B cell (primary cell): ENCODE results near the gene FOXF1. TPM values are rescaled to one million over a fixed set of nuclear protein-coding genes. Genes with fewer than 3 reads are reported as not detected.
A peak's percentile ranks its signal among the peaks of the same experiment; 100 is the strongest.

Source experiments
- ATAC-seq: fragments of 200-7000 bp; cut with Tn5 transposase; one replicate; pipeline ENCODE4 v1.10.0; 2021; ENCODE audit warnings: low read depth, mild to moderate bottlenecking, moderate number of reproducible peaks, moderate library complexity
- CTCF ChIA-PET: fragments of 350-600 bp; sonication (Branson Sonifier 250); formaldehyde crosslinking; loops from one replicate; lab custom pipeline; 2021; ENCODE audit warnings: antibody characterized with exemption, inconsistent platforms; lab: Charles Lee
- POLR2A ChIA-PET: fragments of 350-600 bp; sonication (Branson Sonifier 250); formaldehyde crosslinking; loops from one replicate; lab custom pipeline; 2021; ENCODE audit warnings: antibody characterized with exemption; lab: Charles Lee
- DNase-seq: peaks from one replicate; pipeline ENCODE4 v3.0.0; 2013
- H2AFZ ChIP-seq: 2 replicates; pipeline ENCODE4 v1.6.1; 2012; ENCODE audit warnings: mild to moderate bottlenecking, low read depth, low read length; ENCODE audit not compliant: insufficient read depth, poor library complexity, severe bottlenecking
- H3K27ac ChIP-seq, 2 donors: 1 replicate in 1 of 2; 2 replicates in 1 of 2; pipeline ENCODE4 v1.5.1; 2012 to 2013; ENCODE audit warnings: low read length in 2 of 2, mild to moderate bottlenecking in 2 of 2, moderate library complexity in 1 of 2
- H3K27me3 ChIP-seq, 4 experiments: fragments of 200-600 bp in 1 of 4; sonication (generic) in 1 of 4; replicated peaks in 1 of 4; 1 replicate in 2 of 4; 2 replicates in 2 of 4; pipeline versions ENCODE4 v1.6.1 to v1.7.0; 2013 to 2016; ENCODE audit warnings: low read length in 3 of 4, mild to moderate bottlenecking in 2 of 4, mixed read lengths in 1 of 4, moderate library complexity in 1 of 4; ENCODE audit not compliant: insufficient read depth in 4 of 4, control insufficient read depth in 3 of 4; ENCODE audit errors: control extremely low read depth in 1 of 4
- H3K36me3 ChIP-seq, 2 experiments: replicated peaks in 1 of 2; 1 replicate in 1 of 2; 2 replicates in 1 of 2; pipeline versions ENCODE4 v1.6.1 to v1.7.1; 2013; ENCODE audit warnings: low read length in 1 of 2; ENCODE audit not compliant: insufficient read depth in 2 of 2, control insufficient read depth in 1 of 2; ENCODE audit errors: control extremely low read depth in 1 of 2, extremely low read depth in 1 of 2
- H3K4me1 ChIP-seq, 2 donors: fragments of 200-600 bp in 1 of 2; sonication (generic) in 1 of 2; 1 replicate in 1 of 2; 2 replicates in 1 of 2; pipeline versions ENCODE4 v1.5.1 to v1.6.1; 2013 to 2017; ENCODE audit warnings: low read length in 2 of 2; ENCODE audit not compliant: control insufficient read depth in 2 of 2, insufficient read depth in 2 of 2
- H3K4me2 ChIP-seq: replicated peaks from 2 replicates; pipeline ENCODE3; 2012; ENCODE audit warnings: mild to moderate bottlenecking, low read depth, low read length; ENCODE audit not compliant: poor library complexity, severe bottlenecking
- H3K4me3 ChIP-seq, 5 experiments: fragments of 200-600 bp in 1 of 5; sonication (generic) in 1 of 5; 1 replicate in 3 of 5; 2 replicates in 2 of 5; pipeline versions ENCODE4 v1.5.1 to v1.7.0; 2011 to 2016; ENCODE audit warnings: low read length in 4 of 5, mild to moderate bottlenecking in 4 of 5, low read depth in 2 of 5, control low read depth in 1 of 5, moderate library complexity in 1 of 5; ENCODE audit not compliant: insufficient read depth in 1 of 5; ENCODE audit errors: control extremely low read depth in 1 of 5, extremely low read depth in 1 of 5
- H3K79me2 ChIP-seq: fragments of 200-600 bp; sonication (generic); one replicate; pipeline ENCODE4 v1.6.0; 2016; ENCODE audit warnings: low read length; ENCODE audit not compliant: control insufficient read depth, insufficient read depth
- H3K9ac ChIP-seq: fragments of 200-600 bp; sonication (generic); 2 replicates; pipeline ENCODE4 v1.6.1; 2017; ENCODE audit warnings: mild to moderate bottlenecking, low read length, moderate library complexity
- H3K9me3 ChIP-seq, 3 donors: one replicate each; pipeline versions ENCODE4 v1.6.1 to v1.7.1; 2013; ENCODE audit warnings: low read length in 2 of 3; ENCODE audit not compliant: control insufficient read depth in 2 of 3, insufficient read depth in 1 of 3; ENCODE audit errors: control extremely low read depth in 1 of 3
- H4K20me1 ChIP-seq: 2 replicates; pipeline ENCODE4 v1.6.0; 2012; ENCODE audit warnings: mild to moderate bottlenecking, low read length; ENCODE audit not compliant: insufficient read depth, control insufficient read depth, poor library complexity, severe bottlenecking
- H3K27ac Mint-ChIP-seq: one replicate; pipeline ENCODE4 v1.8.0; 2021; ENCODE audit warnings: mixed read lengths
- H3K27me3 Mint-ChIP-seq: one replicate; pipeline ENCODE4 v1.8.0; 2021; ENCODE audit warnings: mixed read lengths
- H3K4me1 Mint-ChIP-seq: one replicate; pipeline ENCODE4 v1.8.0; 2021; ENCODE audit warnings: mixed read lengths
- H3K4me3 Mint-ChIP-seq: one replicate; pipeline ENCODE4 v1.8.0; 2021; ENCODE audit warnings: mixed read lengths
- H3K9me3 Mint-ChIP-seq: one replicate; pipeline ENCODE4 v1.8.0; 2022; ENCODE audit warnings: mixed read lengths; ENCODE audit not compliant: insufficient read depth
- EZH2 ChIP-seq: IDR thresholded peaks from 2 replicates; pipeline ENCODE4 v1.6.1; 2012; ENCODE audit warnings: borderline replicate concordance, low read depth, mild to moderate bottlenecking, moderate library complexity, low read length; ENCODE audit not compliant: insufficient read depth, poor library complexity, severe bottlenecking
- WGBS: methylation state at CpG from one replicate; pipeline ENCODE4 v1.1.5; 2013; ENCODE audit warnings: missing lambda C conversion rate; ENCODE audit not compliant: insufficient coverage; 5-methylcytosine and 5-hydroxymethylcytosine counted together
- intact Hi-C: fragments of 100-400 bp; cut with micrococcal nuclease; formaldehyde crosslinking; loops from one replicate; pipeline ENCODE4 v1.10.0; 2022
- polyA plus RNA-seq: library from polyadenylated mRNA; depleted of rRNA; stranded (reverse); fragments of >200 nt; gene quantifications from 2 replicates; pipeline ENCODE4 v1.2.3, GENCODE V29; 2012
- total RNA-seq, 2 donors: library from RNA; stranded (reverse); fragments of 120-200 nt in 1 of 2; gene quantifications; 1 replicate in 1 of 2; 2 replicates in 1 of 2; pipeline versions ENCODE4 v1.2.3 to v1.2.4, GENCODE V29; 2013 to 2022
- TF ChIP-seq, protein P1 (sequence below): fragments of 200-600 bp; IDR thresholded peaks from one replicate; pipeline ENCODE4 v1.8.0; 2022; ENCODE audit warnings: antibody characterized with exemption, mild to moderate bottlenecking

Gene FOXF1
- total and polyA plus RNA-seq, 2 donors (not counting 1 experiment from before 2014, with no cell fraction given), result not detected

DNA sequence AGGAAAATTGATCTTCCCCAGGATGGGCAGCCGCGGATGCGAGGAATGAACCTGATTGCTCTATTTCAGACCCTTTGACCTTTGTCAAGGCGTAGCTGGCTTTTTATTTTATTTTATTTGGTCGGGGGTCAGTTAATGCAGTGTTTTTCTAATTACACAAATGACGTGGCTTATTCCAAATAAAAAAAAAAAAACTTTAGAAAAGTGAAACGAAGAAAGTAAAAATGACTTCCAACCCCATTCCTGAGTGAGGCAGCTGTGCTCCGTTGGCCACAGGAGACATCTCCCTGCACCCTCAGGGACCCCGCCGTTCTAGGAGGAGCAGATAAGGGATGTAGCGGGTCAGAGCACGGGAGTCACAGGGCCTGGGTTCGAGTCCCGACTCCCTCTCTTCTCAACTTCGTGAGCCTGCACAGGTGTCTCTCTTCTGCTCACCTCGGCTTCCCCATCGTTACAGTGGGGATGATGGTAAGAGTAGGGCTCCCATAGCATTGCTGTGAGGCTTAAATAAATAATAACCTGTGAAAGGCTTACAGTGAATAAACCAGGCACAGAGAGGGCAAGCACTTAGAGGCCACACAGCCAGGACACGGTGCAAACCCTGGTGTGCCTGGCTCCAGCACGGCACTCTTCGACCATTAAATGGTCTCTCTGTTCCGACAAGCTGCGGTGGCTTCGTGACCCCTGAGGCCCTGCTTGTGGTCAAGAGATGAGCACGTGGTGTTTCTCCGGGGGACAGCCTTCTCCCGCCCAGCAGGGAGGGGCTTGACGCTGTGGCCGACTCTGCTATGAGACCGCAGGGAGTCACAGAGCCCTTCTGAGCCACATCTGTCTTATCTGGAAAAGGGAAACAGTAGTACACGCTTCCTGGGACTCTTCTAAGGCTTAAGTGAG is 10.2 kb downstream of the FOXF1 start:
- no peaks in the 10 kb centered on the region for H3K9me3 Mint-ChIP-seq
- H3K4me2 ChIP-seq, result peak overlapping the region; percentile 45
- H3K27me3 Mint-ChIP-seq, result peaks cover 45% of the 10 kb centered on the region
- no peaks in the 10 kb centered on the region for H3K36me3 ChIP-seq
- H3K9me3 ChIP-seq, result peaks cover 0 to 9% (median 0%) of the 10 kb centered on the region in 3 donors
- no peak overlapping the region for H3K27ac ChIP-seq
- ChIA-PET CTCF (interaction anchor here (0.7 to 5.9 kb wide), 5 partner anchors 9 to 700 kb away, joined by 3 to 59 read pairs (median 4); no protein-coding TSS in a partner anchor), POLR2A (no interaction called here)
- 66% methylated on average over 16 of the region's 30 CpGs for WGBS
- H3K27me3 ChIP-seq, result peaks cover 0 to 67% (median 29%) of the 10 kb centered on the region in 4 experiments
- intact Hi-C loops, result loop anchor here (1.0 to 5.0 kb wide), 3 partner anchors 178 to 699 kb away; no protein-coding TSS in a partner anchor
- no peak overlapping the region for H3K4me3 ChIP-seq
- peaks cover 7 to 14% of the 10 kb centered on the region in 2 donors for H3K4me1 ChIP-seq
- H3K4me1 Mint-ChIP-seq, result peaks cover 8% of the 10 kb centered on the region
- no peak for TF ChIP-seq EZH2
- TF ChIP-seq, protein P1, sequence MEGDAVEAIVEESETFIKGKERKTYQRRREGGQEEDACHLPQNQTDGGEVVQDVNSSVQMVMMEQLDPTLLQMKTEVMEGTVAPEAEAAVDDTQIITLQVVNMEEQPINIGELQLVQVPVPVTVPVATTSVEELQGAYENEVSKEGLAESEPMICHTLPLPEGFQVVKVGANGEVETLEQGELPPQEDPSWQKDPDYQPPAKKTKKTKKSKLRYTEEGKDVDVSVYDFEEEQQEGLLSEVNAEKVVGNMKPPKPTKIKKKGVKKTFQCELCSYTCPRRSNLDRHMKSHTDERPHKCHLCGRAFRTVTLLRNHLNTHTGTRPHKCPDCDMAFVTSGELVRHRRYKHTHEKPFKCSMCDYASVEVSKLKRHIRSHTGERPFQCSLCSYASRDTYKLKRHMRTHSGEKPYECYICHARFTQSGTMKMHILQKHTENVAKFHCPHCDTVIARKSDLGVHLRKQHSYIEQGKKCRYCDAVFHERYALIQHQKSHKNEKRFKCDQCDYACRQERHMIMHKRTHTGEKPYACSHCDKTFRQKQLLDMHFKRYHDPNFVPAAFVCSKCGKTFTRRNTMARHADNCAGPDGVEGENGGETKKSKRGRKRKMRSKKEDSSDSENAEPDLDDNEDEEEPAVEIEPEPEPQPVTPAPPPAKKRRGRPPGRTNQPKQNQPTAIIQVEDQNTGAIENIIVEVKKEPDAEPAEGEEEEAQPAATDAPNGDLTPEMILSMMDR, result peak; percentile 63
- no peak overlapping the region for H3K27ac Mint-ChIP-seq
- H4K20me1 ChIP-seq, result no peaks in the 10 kb centered on the region
- DNase-seq (no peak), ATAC-seq (no peak)
- H3K9ac ChIP-seq, result no peak overlapping the region
- no peaks in the 10 kb centered on the region for H3K79me2 ChIP-seq
- H2AFZ ChIP-seq, result peak overlapping the region; percentile 14
- no peak overlapping the region for H3K4me3 Mint-ChIP-seq
